ENCODE data around the gene SNRPB2.

DNA sequence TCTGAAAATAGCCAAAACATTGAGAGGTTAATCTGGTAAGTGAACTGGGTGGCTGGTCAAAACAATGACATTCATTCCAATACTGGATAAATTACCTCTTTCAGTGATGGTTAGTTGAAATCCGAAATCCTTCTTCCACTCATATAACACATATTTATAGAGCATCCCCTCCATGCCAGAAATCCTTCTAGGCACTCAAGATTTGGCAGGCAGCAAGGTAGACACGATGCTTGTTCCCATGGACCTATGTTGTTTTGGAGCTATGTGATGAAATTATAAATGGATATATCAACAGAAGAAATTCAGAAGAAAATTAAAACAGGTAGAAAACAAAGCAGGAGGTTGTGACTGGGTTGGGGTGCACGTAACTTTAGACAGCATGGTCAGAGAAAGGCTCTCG lies 26.3 kb upstream of the SNRPB2 start:
- TF ChIP-seq, protein P1, sequence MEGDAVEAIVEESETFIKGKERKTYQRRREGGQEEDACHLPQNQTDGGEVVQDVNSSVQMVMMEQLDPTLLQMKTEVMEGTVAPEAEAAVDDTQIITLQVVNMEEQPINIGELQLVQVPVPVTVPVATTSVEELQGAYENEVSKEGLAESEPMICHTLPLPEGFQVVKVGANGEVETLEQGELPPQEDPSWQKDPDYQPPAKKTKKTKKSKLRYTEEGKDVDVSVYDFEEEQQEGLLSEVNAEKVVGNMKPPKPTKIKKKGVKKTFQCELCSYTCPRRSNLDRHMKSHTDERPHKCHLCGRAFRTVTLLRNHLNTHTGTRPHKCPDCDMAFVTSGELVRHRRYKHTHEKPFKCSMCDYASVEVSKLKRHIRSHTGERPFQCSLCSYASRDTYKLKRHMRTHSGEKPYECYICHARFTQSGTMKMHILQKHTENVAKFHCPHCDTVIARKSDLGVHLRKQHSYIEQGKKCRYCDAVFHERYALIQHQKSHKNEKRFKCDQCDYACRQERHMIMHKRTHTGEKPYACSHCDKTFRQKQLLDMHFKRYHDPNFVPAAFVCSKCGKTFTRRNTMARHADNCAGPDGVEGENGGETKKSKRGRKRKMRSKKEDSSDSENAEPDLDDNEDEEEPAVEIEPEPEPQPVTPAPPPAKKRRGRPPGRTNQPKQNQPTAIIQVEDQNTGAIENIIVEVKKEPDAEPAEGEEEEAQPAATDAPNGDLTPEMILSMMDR (IDR thresholded peaks at IDR 0.05) = no peak
- TF ChIP-seq POLR2A (IDR thresholded peaks at IDR 0.05) = no peak
